HG02943 (cell line): ENCODE data around the gene DLEC1.
A peak's percentile ranks its signal among the peaks of the same experiment; 100 is the strongest.
"Not testable (repeated sequence)": the region's sequence is repeated elsewhere in the genome, so short reads cannot be mapped to it uniquely, and the experiment has no call there.

Source experiments
- ATAC-seq: cut with Tn5 transposase; IDR thresholded peaks from one replicate; pipeline ENCODE4 v1.9.1; 2021; ENCODE audit warnings: mild to moderate bottlenecking, low read depth, moderate library complexity; ENCODE audit not compliant: unreplicated experiment

The DLEC1 gene

GRCh38 chr3:38149708-38150107 is 110.7 kb downstream of the DLEC1 start:
- ATAC-seq, result no peak

DNA sequence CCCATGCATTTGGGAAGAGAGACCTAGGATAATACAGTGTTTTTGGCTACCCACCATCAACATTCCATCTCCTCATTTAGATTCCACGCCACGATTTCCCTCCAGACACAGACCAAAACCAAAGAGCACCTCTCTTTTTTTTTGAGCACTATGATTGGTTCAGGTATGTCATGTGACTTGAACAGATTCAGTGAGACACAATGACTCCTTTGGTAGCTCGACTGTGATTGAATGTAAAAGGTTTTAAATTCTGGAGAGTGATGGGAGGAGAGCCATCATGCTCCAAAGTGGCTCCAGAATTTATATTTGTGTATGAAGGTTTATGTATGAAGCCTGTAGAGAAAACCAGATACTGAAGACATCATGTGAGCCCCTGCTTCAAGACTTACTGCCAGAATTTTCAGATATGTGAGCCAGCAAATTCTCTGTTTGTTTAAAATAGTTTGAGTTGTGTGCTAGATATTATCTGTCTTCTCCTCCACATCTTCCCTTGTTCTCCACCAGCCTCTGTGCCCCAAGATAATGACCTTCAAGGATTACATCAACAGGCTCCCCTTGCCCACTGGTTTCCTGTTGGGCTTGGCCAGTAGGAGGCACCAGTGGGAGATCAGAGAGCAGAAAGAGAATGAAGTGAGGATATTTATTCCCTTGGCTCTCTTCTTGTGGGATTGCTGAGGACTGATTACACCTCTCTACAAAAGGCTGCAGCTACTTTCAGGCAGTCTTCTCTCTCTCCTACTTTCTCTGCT is 111.9 kb downstream of the DLEC1 start:
- no peak for ATAC-seq

DNA sequence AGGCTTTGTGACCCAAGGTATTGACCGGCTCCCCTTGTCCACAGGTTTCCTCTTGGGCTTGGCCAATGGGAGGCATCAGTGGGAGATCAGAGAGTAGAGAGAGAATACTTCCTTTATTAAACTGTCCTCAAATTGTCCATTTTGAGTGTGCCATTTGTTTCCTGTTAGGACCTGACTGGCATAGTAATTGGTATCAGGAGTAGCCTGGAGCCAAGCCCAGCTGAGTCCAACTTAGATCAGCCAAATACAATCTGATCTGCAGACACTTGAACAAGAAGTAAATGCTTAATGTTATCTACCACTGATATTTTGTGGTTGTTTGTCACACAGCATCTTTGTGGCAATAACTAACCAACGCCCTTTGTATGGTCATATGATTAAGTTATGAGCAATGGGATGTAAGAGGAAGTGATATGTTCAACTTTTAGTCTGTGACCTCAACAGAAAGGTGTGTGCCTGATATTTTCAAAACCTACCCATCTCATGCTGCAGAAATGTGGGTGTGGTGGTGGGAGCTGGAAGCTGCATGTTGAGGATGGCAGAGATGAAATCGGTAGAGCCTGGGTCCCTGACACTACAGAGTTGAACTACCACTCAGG is 112.8 kb downstream of the DLEC1 start:
- no peak for ATAC-seq

DNA sequence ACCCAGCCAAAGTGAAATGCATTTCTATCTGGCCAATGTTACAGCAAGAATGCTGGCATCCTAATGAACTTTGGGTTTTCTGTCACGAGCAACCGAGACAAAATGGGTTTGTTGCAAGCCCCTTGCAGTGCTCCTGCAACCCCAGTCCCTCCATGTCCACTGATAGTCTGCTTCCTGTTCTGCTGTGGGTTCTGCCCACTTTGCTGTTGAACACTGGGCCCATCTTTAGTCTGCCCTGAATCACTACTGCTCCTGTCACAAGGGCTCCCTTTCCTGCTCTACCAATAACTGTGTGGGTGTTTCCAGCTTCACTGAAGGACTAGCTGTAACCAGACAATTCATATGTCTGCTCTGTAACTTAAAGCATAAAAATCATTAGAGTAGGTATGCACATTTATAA is 113.6 kb downstream of the DLEC1 start:
- no peak for ATAC-seq

DNA sequence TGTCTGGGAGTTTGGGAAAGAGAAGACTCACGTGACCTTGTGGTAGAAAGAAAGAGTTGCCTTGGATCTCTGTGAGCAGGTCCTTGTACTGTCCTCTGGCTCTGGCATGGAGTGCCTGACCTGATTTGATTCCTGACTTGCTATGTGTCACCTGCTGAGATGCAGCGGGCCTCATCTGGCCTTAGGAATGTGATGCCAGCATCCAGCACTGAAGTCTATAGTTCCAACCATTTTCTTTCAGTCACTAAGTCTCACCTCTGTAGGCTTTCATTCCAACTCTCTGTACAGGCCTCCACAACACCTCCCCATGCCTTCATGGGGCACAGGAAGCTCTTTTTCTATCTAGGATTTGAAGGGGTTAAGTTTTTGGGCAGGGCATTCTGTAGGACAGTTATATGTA is 114.2 kb downstream of the DLEC1 start:
- no peak for ATAC-seq

- no peak for ATAC-seq
These were observed 115.1 kb downstream of the DLEC1 start for GRCh38 chr3:38154033-38154494.

- no peak for ATAC-seq
These were observed 115.7 kb downstream of the DLEC1 start for GRCh38 chr3:38154625-38155255.

GRCh38 chr3:38155825-38156224 is 116.8 kb downstream of the DLEC1 start:
- ATAC-seq, result no peak

- ATAC-seq, result no peak
These were observed 118.1 kb downstream of the DLEC1 start for GRCh38 chr3:38157117-38157516.

DNA sequence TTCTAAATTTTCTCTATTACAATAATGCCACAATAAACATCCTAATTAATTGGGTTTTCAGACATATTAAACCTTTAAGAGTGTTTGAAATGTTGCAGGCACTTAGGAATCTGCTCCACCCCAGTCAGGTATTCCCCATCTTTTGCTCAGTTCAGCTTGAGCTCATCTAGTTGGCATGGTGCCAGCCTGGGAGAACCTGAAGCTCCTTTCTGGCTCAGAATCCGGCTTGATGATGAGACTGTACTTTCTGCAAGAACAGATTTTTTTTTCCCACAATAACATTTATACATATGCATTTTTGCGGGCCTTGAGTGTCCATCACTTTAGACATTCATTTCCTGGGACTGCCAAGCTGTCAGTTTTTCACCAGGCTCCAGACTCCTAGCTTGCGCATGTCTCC is 118.6 kb downstream of the DLEC1 start:
- no peak for ATAC-seq

DNA sequence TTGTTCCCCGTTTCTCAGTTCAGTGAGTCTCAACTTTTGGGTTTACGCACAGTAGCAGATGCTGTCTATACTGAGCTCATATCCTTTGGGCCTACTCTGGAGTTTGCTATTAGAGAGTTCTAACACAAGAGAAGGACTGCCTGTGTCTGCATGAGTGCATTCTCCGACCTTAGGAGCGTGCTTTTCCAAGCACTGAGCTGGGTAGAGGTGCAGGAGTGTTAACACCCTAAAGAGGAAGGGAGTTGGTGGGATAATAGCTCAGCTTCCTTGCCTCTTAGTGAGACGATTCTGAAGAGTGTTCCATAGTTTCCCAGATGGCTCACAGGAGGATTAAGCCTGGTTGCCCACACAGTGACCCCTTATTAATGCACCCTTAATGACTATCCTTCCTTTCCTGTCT is 119.5 kb downstream of the DLEC1 start:
- ATAC-seq, result no peak

DNA sequence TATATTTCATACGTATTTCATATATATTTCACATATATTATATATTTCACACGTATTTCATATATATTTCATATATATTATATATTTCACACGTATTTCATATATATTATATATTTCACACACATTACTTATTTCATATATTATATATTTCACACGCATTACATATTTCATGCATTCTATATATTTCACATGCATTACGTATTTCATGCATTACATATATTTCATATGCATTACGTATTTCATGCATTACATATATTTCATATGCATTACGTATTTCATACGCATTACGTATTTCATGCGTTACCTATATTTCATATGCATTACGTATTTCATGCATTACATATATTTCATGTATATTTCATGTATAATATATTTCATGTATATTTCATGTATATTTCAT is 121.7 kb downstream of the DLEC1 start:
- ATAC-seq, result not testable (repeated sequence)

DNA sequence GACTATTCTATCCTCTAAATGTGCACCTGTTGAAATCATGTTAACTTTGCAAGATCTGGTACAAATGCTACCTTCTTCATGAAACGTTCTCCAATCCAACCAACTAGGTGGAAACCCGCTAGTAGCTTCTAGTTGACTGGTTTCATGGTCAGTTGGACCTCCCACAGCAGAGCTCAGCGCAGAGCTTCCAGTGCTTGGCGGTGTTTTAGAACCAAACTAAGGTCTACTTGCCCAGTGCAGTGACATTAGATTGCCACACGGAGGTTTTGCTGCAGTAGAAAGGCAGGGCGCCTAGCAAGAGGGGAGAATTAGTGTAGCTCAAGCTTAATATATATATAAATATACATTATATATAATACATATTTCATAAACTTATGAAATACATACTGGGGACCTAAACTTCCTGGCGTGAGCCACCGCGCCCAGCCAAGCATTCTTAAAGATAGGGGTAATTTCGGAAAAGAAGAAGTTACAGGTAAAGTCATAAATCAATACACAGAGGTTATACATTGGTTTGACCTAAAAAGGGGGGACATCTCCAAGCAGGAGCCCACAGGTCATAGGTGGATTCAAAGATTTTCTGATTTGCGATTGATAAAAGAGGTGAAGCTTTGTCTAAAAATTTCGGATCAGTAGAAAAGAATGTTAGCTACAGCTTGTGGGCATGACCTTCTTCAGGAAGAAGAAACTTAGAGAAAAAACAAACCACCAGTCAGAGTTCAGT is 124.3 kb downstream of the DLEC1 start:
- no peak for ATAC-seq

DNA sequence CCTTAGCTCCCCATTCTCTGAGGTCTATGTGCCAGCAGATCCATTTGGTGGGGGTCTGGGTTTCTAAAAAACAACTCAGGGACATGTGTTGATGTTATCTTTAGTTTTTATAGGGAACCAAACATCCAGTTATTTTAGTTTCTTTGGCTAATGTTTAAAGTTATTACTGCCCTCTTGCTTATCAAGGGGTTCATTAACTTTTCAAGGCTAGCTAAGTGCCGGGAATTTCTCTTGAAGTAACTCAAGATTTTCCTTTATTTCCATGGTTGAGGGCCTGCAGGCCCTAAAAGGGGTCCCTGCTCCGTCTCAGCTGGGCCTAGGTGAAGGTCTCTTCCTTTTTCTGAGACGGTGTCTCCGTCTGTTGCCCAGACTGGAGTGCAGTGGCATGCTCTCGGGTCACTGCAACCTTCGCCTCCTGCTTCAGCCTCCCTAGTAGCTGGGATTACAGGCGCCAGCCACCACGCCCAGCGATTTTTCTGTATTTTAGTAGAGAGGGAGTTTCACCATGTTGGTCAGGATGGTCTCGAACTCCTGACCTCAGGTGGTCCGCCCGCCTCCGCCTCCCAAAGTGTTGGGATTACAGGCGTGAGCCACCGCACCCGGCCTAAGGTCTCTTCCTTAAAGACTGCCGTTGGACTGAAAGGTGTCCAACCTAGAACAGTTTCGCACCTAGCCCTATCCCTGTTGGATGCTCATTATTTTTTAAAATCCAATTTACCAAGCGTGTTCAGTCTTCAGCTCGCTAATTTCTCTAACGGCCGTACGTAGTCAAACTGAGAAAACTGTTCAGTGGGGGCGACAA is 125.0 kb downstream of the DLEC1 start:
- no peak for ATAC-seq

DNA sequence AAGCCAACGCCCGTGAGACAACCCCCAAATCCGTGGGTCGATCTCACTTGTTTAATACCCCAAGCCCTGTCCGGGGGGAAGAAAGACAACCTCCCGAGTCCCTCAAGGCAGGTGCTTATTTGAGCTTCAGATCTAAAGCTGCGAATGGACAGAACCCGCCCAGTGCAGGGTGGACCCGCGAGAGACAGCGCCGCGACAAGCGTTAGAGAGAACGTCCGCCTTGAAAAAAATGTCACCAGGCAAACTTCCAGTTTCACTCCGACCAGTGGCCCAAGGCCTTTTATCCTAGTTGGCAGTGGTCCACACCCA is 125.6 kb downstream of the DLEC1 start:
- peak; percentile 20 for ATAC-seq

- ATAC-seq, result peak; percentile 94
These were observed 126.1 kb downstream of the DLEC1 start, which contains the start of gene OXSR1 for GRCh38 chr3:38164952-38165721. Gene OXSR1, plus strand, starts transcription at chr3:38165537. Its CDS starts 340 bp downstream, at chr3:38165877.

DNA sequence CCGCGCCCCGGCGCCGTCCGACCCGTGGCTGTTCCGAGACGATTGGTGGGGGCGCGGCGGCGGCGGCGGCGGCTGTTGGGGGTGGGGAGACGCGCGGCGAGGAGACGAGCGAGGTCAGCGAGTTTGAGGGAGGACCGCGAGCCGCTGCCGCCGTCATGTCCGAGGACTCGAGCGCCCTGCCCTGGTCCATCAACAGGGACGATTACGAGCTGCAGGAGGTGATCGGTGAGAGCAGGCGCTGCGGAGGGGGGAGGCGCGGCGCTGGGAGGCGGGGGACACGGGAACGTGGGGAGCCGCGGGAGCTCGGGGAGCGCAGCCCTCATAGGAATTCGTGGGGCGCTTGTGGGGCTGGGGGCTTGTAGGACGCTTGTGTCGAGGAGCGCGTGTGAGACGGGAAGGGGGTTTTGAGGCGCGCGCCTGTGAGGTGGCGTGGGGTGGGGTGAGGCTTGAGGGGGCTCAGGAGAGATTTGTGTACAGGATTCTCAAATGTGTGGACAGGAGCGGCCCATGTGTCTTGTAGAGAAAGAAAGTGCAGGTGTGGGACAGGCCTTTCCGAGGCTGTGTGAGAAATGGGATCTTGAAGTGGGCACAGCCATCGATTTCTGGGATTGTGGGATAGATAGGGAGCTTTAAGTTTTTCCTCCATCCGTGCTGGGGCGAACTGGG is 126.8 kb downstream of the DLEC1 start:
- peak; percentile 2 for ATAC-seq

DNA sequence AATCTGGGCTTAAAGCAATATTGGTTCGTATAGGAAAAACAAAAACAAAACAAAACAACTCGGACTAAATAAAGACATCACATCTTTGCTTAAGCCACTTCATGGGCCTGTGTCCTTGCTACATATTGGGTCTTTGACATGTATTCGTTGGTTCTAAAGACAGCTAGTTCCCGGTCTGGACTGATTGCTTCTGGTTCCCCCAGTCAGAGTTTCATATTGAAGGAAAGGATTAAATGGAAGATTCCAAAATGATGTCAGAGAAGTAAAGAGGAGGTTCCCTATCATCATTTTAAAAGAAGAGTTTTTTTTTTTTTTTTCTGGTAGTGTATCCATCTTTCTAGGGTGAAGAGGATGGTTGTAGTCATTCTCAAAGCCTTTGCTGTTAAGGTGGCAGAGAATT is 128.6 kb downstream of the DLEC1 start:
- no peak for ATAC-seq
